Endothelial cell of umbilical vein (primary cell): ENCODE data around the gene FHIT. TPM values are rescaled to one million over a fixed set of nuclear protein-coding genes. Genes with fewer than 3 reads are reported as not detected.

Source experiments
- BruUV-seq: library from RNA; stranded (reverse); fragments of 400-500 nt; replicated peaks from 2 replicates; lab custom pipeline; 2021; lab: Mats Ljungman, UMichigan
- CTCF ChIA-PET: fragments of 300-600, 350-600 bp; sonication (Branson Sonifier 250); formaldehyde crosslinking; loops from one replicate; lab custom pipeline; 2021; ENCODE audit warnings: antibody characterized with exemption, inconsistent platforms; lab: Charles Lee
- POLR2A ChIA-PET: fragments of 300-600, 350-600 bp; sonication (Branson Sonifier 250); formaldehyde crosslinking; loops from one replicate; lab custom pipeline; 2021; ENCODE audit warnings: antibody characterized with exemption, inconsistent platforms; lab: Charles Lee
- DNase-seq: peaks from one replicate; pipeline ENCODE4 v3.0.0-alpha.2; 2011; ENCODE audit warnings: low read depth, low spot score
- FAIRE-seq: peaks from 2 replicates; lab custom pipeline; 2011; peaks lifted over from hg19 to GRCh38; lab: Jason Lieb, UNC
- H2AFZ ChIP-seq: 2 replicates; pipeline ENCODE4 v1.6.0; 2012; ENCODE audit warnings: low read depth, low read length, control low read depth, inconsistent platforms
- H3K27ac ChIP-seq: 2 replicates; pipeline ENCODE4 v1.5.1; 2011; ENCODE audit warnings: low read depth, mild to moderate bottlenecking, control low read depth, low read length, moderate library complexity; ENCODE audit not compliant: insufficient read depth
- H3K27me3 ChIP-seq, 2 experiments: 2 replicates each; pipeline versions ENCODE4 v1.6.0 to v1.6.1; 2011; ENCODE audit warnings: low read length in 2 of 2, mixed read lengths in 1 of 2; ENCODE audit not compliant: control insufficient read depth in 2 of 2, insufficient read depth in 2 of 2
- H3K36me3 ChIP-seq, 2 experiments: 2 replicates in 1 of 2; 3 replicates in 1 of 2; pipeline ENCODE4 v1.5.1; 2011; ENCODE audit warnings: low read length in 2 of 2, mild to moderate bottlenecking in 1 of 2, moderate library complexity in 1 of 2; ENCODE audit not compliant: control insufficient read depth in 2 of 2, insufficient read depth in 2 of 2; ENCODE audit errors: extremely low read depth in 1 of 2
- H3K4me1 ChIP-seq: 3 replicates; pipeline ENCODE4 v1.5.1; 2011; ENCODE audit warnings: mild to moderate bottlenecking, low read length; ENCODE audit not compliant: control insufficient read depth, insufficient read depth; ENCODE audit errors: extremely low read depth
- H3K4me2 ChIP-seq: 2 replicates; pipeline ENCODE4 v1.6.1; 2011; ENCODE audit warnings: low read length, control low read depth, mixed read lengths; ENCODE audit not compliant: insufficient read depth
- H3K4me3 ChIP-seq, 3 experiments: fragments of 200-600 bp in 1 of 3; sonication (generic), shearing (Covaris generic) in 1 of 3; replicated peaks in 1 of 3; 2 replicates each; pipeline ENCODE4 v1.5.1; 2011 to 2016; ENCODE audit warnings: control low read depth in 3 of 3, low read length in 3 of 3, mild to moderate bottlenecking in 2 of 3, inconsistent platforms in 1 of 3, low read depth in 1 of 3, moderate library complexity in 1 of 3; ENCODE audit not compliant: insufficient read depth in 1 of 3
- H3K79me2 ChIP-seq: 2 replicates; pipeline ENCODE4 v1.6.0; 2012; ENCODE audit warnings: low read length, inconsistent platforms; ENCODE audit not compliant: control insufficient read depth, insufficient read depth
- H3K9ac ChIP-seq: replicated peaks from 2 replicates; pipeline ENCODE3; 2011; ENCODE audit warnings: low read length, control low read depth; ENCODE audit not compliant: insufficient read depth; ENCODE audit errors: extremely low read depth
- H3K9me1 ChIP-seq: replicated peaks from 3 replicates; pipeline ENCODE4 v1.6.0; 2011; ENCODE audit warnings: mild to moderate bottlenecking, low read length; ENCODE audit not compliant: control insufficient read depth, insufficient read depth; ENCODE audit errors: extremely low read depth
- H3K9me3 ChIP-seq: replicated peaks from 2 replicates; pipeline ENCODE4 v1.5.1; 2012; ENCODE audit warnings: low read length, inconsistent platforms; ENCODE audit not compliant: control insufficient read depth, insufficient read depth
- H4K20me1 ChIP-seq: replicated peaks from 2 replicates; pipeline ENCODE3; 2011; ENCODE audit warnings: mild to moderate bottlenecking, low read length; ENCODE audit not compliant: control insufficient read depth, insufficient read depth; ENCODE audit errors: extremely low read depth
- CTCF ChIP-seq, 2 donors: IDR thresholded peaks; 1 replicate in 1 of 2; 2 replicates in 1 of 2; pipeline ENCODE4 v1.5.1; 2011; ENCODE audit warnings: low read length in 2 of 2, mild to moderate bottlenecking in 2 of 2, moderate library complexity in 2 of 2, control low read depth in 1 of 2, inconsistent platforms in 1 of 2, low read depth in 1 of 2; ENCODE audit not compliant: insufficient read depth in 1 of 2; ENCODE audit errors: extremely low read depth in 1 of 2
- EZH2 ChIP-seq: IDR thresholded peaks from 2 replicates; pipeline ENCODE4 v1.6.1; 2012; ENCODE audit warnings: borderline replicate concordance, low read depth, mild to moderate bottlenecking, moderate library complexity, low read length, inconsistent platforms; ENCODE audit not compliant: severe bottlenecking
- FOS ChIP-seq: IDR thresholded peaks from 2 replicates; pipeline ENCODE4 v1.6.1; 2011; ENCODE audit warnings: mild to moderate bottlenecking, low read length, moderate library complexity, borderline replicate concordance; ENCODE audit not compliant: insufficient read depth
- GATA2 ChIP-seq: IDR thresholded peaks from 2 replicates; pipeline ENCODE4 v1.7.0; 2011; ENCODE audit warnings: low read depth, mild to moderate bottlenecking, moderate library complexity, mixed read lengths, low read length; ENCODE audit not compliant: insufficient read length, insufficient read depth
- JUN ChIP-seq: IDR thresholded peaks from 2 replicates; pipeline ENCODE4 v1.6.1; 2011; ENCODE audit warnings: borderline replicate concordance, low read depth; ENCODE audit not compliant: insufficient read length, insufficient read depth
- MAX ChIP-seq: IDR thresholded peaks from 2 replicates; pipeline ENCODE4 v1.6.1; 2011; ENCODE audit not compliant: insufficient read depth, insufficient read length
- MYC ChIP-seq: IDR thresholded peaks from one replicate; pipeline ENCODE4 v1.6.1; 2011; ENCODE audit warnings: mild to moderate bottlenecking, low read depth, low read length
- POLR2A ChIP-seq: IDR thresholded peaks from 2 replicates; pipeline ENCODE4 v1.6.1; 2012; ENCODE audit warnings: low read depth, mild to moderate bottlenecking, control low read depth, low read length
- POLR2AphosphoS5 ChIP-seq: IDR thresholded peaks from 2 replicates; pipeline ENCODE4 v1.6.1; 2012; ENCODE audit warnings: low read depth, mild to moderate bottlenecking, control low read depth, low read length, moderate library complexity; ENCODE audit not compliant: insufficient read depth
- dilution Hi-C: fragments of 300-500 bp; cut with MboI; formaldehyde crosslinking; loops from one replicate; pipeline ENCODE4 v1.15.0; 2019; ENCODE audit warnings: low sequenced_read_pairs; ENCODE audit not compliant: extremely low pct_ligation_motif_present
- intact Hi-C: fragments of 100-400 bp; cut with micrococcal nuclease; formaldehyde crosslinking; loops from one replicate; pipeline ENCODE4 v1.10.0; 2022
- polyA plus RNA-seq, 4 experiments: library from polyadenylated mRNA; depleted of rRNA in 3 of 4; stranded (reverse) in 3 of 4; unstranded in 1 of 4; fragments of >200 nt; gene quantifications; 2 replicates each; pipeline versions ENCODE4 v1.2.1 to v1.2.3, GENCODE V29; 2011 to 2012; ENCODE audit warnings: missing spikeins in 1 of 4
- total RNA-seq: library from RNA; stranded (reverse); gene quantifications from 2 replicates; pipeline ENCODE4 v1.2.3, GENCODE V29; 2021

Gene FHIT
- total and polyA plus RNA-seq, 2 donors (not counting 3 experiments of a cell fraction or from before 2014, with no cell fraction given): 0.47 to 2.2 TPM

GRCh38 chr3:60076331-60076730 is 1174.9 kb downstream of the FHIT start:
- no TSS peak for BruUV-seq
- H3K27me3 ChIP-seq: no peaks in the 10 kb centered on the region
- no peak overlapping the region for H3K9ac ChIP-seq
- FAIRE-seq (no peak), DNase-seq (no peak)
- no peaks in the 10 kb centered on the region for H3K9me3 ChIP-seq
- POLR2A ChIA-PET: no interaction called here
- H3K4me3 ChIP-seq: no peak overlapping the region
- dilution Hi-C loops (no loop called here), intact Hi-C loops (no loop called here)
- H3K9me1 ChIP-seq: no peaks in the 10 kb centered on the region
- H4K20me1 ChIP-seq: no peaks in the 10 kb centered on the region
- H3K36me3 ChIP-seq: no peaks in the 10 kb centered on the region
- no peaks in the 10 kb centered on the region for H3K4me1 ChIP-seq
- TF ChIP-seq CTCF (IDR thresholded peaks at IDR 0.05; ENCODE audit: extremely low read depth in 1 of 2, insufficient read depth in 1 of 2, low read depth in 1 of 2, low read length in 2 of 2): no peak
- TF ChIP-seq MAX: no peak
- no peak for TF ChIP-seq MYC
- TF ChIP-seq FOS: no peak
- TF ChIP-seq POLR2A: no peak
- no peak for TF ChIP-seq JUN
- H2AFZ ChIP-seq: no peak overlapping the region
- H3K79me2 ChIP-seq: no peaks in the 10 kb centered on the region
- no peak overlapping the region for H3K4me2 ChIP-seq
- CTCF ChIA-PET: no interaction called here
- H3K27ac ChIP-seq: no peak overlapping the region

GRCh38 chr3:60073942-60074341 is 1177.3 kb downstream of the FHIT start:
- FAIRE-seq: no peak
- intact Hi-C loops (no loop called here), dilution Hi-C loops (no loop called here)
- Histone ChIP-seq H3K9me1 (no peaks in the 10 kb centered on the region), H3K4me1 (no peaks in the 10 kb centered on the region), H3K4me2 (no peak overlapping the region), H3K36me3 (no peaks in the 10 kb centered on the region), H3K4me3 (no peak overlapping the region), H2AFZ (no peak overlapping the region), H4K20me1 (no peaks in the 10 kb centered on the region), H3K9ac (no peak overlapping the region), H3K27me3 (no peaks in the 10 kb centered on the region), H3K9me3 (no peaks in the 10 kb centered on the region), H3K27ac (no peak overlapping the region), H3K79me2 (no peaks in the 10 kb centered on the region)
- DNase-seq: no peak
- ChIA-PET POLR2A (no interaction called here), CTCF (no interaction called here)
- TF ChIP-seq POLR2AphosphoS5 (no peak), POLR2A (no peak), JUN (no peak), MYC (no peak), GATA2 (no peak), EZH2 (no peak), FOS (no peak), CTCF (IDR thresholded peaks at IDR 0.05; ENCODE audit: extremely low read depth in 1 of 2, insufficient read depth in 1 of 2, low read depth in 1 of 2, low read length in 2 of 2) (no peak), MAX (no peak)
- BruUV-seq: no TSS peak
